Right renal cortex interstitium (tissue), 3 donors: ENCODE measurements around the gene RRN3. TPM values are rescaled to one million over a fixed set of nuclear protein-coding genes. Genes with fewer than 3 reads are reported as not detected.
"Not testable (repeated sequence)": the region's sequence is repeated elsewhere in the genome, so short reads cannot be mapped to it uniquely, and the experiment has no call there.

Experiments used
- DNase-seq, 3 donors: peaks; one replicate each; pipeline ENCODE4 v3.0.0-alpha.2; 2013; ENCODE audit warnings: low read depth in 3 of 3, low spot score in 2 of 3
- polyA plus RNA-seq, 3 donors: library from polyadenylated mRNA; unstranded; fragments of 120-200 nt; gene quantifications; one replicate each; pipeline ENCODE4 v1.2.1, GENCODE V29; 2013; ENCODE audit not compliant: insufficient read length in 3 of 3

RRN3 gene
- polyA plus RNA-seq, 3 donors: 40.0 to 44.4 (median 43.6) TPM

GRCh38 chr16:15053904-15054303, 40.2 kb downstream of the RRN3 start:
- no peak for DNase-seq

DNA sequence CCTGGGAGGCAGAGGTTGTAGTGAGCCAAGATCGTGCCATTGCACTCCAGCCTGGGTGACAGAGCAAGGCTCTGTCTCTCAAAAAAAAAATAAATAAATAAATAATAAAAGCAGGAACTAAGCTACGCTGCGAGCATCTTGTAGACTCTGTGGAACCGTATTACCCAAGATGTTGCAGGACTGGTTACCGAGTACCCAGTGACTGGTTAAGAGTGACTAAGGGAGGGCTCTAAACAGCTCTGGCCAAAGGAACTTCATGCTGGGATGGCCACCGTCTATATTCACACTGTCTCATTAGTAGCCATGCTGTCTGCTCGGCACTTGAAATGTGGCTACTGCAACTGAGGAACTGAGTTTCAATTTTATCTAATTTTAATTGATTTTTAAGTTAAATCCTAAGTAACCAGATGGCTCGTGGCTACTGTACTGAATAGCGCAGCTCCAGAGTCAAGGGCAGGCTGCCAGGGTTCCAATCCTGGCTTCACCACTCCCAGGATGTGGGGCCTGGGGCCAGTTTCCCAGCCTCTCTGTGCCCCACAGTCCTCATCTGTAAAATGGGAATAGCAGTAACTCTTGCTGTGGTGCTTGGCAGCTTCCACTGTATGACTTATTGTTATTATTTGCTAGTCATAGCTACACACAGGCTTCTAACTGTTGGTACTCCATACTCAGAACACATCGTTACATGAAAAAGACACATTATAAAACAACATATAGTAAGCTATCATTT, 41.2 kb downstream of the RRN3 start:
- no peak for DNase-seq

DNA sequence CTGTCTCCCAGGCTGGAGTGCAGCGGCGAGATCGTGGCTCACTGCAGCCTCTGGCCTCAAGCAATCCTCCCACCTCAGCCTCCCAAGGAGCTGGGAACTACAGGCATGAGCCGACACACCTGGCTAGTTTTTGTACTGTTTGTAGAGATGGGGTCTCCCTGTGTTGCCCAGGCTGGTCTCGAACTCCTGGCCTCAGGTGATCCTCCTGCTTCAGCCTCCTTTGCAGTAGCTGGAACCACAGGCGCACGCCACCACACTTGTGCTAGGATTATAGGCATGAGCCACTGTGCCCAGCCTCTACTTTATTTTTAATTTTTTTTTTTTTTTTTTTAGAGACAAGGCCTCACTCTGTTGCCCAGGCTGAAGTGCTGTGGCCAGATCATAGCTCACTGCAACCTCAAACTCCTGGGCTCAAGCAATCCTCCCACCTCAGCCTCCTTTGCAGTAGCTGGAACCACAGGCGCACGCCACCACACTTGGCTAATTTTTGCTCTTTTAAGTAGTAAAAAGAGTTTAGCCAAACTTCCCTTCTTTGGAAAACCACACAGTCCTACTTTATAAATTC, 42.6 kb downstream of the RRN3 start:
- DNase-seq: no peak

DNA sequence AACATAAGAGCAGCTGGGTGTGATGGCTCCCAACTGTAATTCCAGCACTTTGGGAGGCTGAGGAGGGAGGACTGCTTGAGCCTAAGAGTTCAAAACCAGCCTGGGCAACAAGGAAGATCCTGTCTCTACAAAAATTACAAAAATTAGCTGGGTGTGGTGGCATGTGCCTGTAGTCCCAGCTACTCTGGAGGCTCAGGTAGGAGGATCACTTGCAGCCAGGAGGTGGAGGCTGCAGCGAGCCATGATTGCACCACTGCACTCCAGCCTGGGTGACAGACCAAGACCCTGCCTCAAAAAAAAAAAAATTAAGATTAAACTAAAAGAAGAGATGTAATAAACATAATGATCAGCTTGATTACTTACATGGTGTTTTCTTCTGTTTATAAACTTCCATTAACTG, 43.6 kb downstream of the RRN3 start:
- DNase-seq: not testable (repeated sequence)

GRCh38 chr16:15049581-15050180, 44.4 kb downstream of the RRN3 start:
- DNase-seq: no peak

DNA sequence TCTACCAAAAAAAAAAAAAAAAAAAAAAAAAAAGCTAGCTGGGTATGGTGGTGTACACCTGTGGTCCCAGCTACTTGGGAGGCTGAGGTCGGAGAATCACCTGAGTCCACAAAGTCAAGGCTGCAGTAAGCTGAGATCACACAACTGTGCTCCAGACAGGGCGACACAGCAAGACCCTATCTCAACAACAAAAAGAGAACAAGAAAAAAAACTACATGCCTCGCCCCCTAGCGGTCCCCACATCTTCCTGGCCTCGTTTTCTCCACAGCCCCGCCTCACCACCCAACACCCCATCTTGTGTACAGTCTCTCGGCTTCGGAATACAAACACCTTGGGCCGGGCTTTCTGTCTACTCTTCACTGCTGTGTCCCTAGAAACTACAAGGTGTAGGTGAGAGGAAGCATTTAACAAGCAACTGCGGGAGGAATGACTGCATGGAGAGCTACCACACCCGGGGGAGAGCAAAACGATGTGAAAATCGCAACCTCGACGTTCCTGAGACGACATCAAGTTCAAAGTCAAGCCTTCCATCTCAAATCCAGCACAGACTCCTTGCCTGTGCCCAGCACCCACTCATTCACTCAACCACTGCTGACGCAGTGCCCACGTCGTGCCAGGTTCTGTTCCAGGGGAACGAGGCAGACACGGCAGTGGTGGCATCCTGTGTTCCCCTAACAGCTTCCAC, 47.2 kb downstream of the RRN3 start:
- no peak for DNase-seq

GRCh38 chr16:15045270-15045669, 48.8 kb downstream of the RRN3 start:
- DNase-seq: not testable (repeated sequence)

GRCh38 chr16:15044286-15044685, 49.8 kb downstream of the RRN3 start:
- DNase-seq: no peak

DNA sequence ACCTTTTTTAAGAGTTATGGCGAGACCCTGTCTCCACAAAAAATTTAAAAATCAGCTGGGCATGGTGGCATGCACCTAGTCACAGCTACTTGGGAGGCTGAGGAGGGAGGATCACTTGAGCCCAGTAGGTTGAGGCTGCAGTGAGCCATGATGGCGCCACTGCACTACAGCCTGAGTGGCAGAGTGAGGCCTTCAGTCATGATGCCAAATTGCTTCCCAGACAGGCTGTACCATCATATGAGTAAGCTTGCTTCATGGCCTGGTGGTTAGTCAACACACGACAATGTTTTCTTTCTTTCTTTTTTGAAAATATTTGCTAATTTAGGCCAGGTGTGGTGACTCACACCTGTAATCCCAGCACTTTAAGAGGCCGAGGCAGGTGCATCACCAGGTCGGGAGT, 50.7 kb downstream of the RRN3 start:
- DNase-seq: no peak

- no peak for DNase-seq
Measured at GRCh38 chr16:15041271-15042004, 52.6 kb downstream of the RRN3 start.

- no peak for DNase-seq
Measured at GRCh38 chr16:15038689-15039088, 55.4 kb downstream of the RRN3 start.

GRCh38 chr16:15037745-15038144, 56.3 kb downstream of the RRN3 start:
- DNase-seq: no peak

GRCh38 chr16:15037003-15037402, 57.1 kb downstream of the RRN3 start:
- DNase-seq: no peak

DNA sequence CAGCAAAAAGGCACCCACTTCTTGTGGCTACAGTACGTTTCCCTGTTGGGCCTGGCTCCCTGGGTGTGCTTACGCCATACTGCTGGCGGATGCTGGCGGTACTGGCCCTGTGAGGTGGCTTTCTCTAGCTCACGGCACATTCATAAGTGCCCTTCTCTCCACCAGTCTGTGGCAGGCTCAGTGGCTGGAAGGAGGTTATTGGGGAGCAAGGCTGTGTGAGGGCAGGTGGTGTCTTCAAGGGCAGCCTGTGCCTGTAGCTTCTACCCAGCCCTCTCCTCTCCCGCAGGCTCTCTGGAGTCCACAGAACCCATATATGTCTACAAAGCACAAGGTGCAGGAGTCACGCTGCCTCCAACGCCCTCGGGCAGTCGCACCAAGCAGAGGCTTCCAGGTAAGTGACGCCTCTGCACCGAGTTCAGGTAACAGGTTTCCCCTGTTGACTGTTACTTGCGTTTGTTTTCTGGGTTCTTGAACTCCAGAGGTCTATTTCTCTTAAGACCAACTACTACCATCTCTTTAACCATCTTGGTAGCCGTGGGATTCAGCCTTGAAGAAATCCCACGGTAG, 58.8 kb downstream of the RRN3 start:
- no peak for DNase-seq

DNA sequence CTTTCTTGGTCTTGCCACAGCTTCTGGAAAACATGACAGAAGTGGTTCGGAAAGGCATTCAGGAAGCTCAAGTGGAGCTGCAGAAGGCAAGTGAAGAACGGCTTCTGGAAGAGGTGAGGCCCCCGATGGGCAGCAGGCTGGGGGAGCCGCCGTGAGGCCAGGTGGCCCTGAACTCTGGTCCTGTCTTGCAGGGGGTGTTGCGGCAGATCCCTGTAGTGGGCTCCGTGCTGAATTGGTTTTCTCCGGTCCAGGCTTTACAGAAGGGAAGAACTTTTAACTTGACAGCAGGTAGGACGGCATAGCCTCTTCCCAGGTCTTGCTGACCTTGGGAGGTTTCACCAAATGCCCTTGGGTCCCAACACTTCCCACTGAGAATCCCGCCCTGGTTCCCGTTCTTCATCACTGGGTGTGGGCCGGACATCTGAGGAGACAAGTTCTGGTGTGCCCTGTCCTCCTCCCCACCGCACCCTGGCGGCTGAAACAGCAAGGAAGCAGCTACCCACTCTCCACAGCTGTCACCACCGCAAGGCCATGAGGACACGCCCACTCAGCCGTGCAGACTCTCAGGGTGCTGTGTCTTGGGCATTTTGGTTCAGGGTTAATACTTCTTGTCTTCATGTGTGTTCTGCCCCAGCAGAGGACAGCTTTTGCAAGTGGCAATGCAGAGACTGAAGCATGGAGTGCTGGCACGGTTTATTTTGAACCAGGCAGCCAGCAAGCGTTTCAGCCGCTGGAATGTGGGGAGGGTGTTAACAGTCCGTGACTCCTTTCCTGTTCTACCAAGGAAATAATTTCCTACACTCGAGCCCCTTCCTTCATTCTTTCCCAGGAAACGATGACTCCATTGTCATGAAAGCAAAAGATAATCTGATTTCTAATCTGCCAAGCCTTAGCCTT, 59.6 kb downstream of the RRN3 start:
- DNase-seq: no peak

GRCh38 chr16:15033309-15033707, 60.8 kb downstream of the RRN3 start:
- DNase-seq: no peak

- DNase-seq: no peak
Measured at GRCh38 chr16:15032547-15033308, 61.3 kb downstream of the RRN3 start.

DNA sequence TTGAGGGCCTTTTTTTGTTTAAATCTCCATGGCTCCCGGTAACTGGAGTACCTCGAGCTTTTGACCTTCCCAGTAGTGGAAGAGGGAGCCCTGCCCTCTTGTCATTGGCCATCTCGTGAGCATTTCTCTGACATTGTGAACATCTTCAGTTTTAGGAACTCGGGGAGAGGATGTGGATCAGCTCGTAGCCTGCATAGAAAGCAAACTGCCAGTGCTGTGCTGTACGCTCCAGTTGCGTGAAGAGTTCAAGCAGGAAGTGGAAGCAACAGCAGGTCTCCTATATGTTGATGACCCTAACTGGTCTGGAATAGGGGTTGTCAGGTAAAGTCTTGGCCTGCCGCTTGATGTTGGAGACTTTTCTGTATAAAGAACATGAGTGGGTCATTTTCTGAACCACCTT, 62.5 kb downstream of the RRN3 start:
- no peak for DNase-seq

DNA sequence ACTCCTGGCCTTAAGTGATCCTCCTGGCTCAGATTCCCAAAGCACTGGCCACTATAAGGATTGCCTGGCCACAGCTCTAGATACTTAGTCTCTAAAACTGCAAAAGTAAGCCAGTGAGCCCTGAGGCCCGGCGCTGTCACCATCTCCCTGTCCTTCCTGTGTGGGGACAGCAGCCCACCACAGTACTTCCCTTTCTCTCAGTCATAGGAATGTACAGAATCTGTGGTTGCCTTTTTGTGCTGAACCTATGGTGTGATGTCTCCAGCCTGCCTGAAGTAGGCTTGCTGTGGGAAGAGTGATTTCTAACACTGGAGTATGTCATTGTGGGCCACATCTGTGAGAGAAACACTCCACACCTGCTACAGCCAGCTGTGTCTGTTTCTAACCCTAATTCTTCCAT, 62.9 kb downstream of the RRN3 start:
- no peak for DNase-seq
